Stimulated activated memory B cell treated with anti-CD40 and anti-IgM and Interleukin-4, amounts not matched to agents 10 μg/mL and 1 μg/mL and 100 μg/mL, for 72 hours (primary cell): ENCODE data around the gene PPEF2.
"Not testable (repeated sequence)": the region's sequence is repeated elsewhere in the genome, so short reads cannot be mapped to it uniquely, and the experiment has no call there.

ENCODE experiments used
- ATAC-seq: fragments of 150-1000 bp; cut with Tn5 transposase; 2 replicates; pipeline ENCODE4 v1.10.0; 2021
- H3K27ac Mint-ChIP-seq: one replicate; pipeline ENCODE4 v1.8.0; 2022; ENCODE audit warnings: mild to moderate bottlenecking, mixed read lengths
- H3K27me3 Mint-ChIP-seq: one replicate; pipeline ENCODE4 v1.8.0; 2022; ENCODE audit warnings: mixed read lengths
- H3K36me3 Mint-ChIP-seq: one replicate; pipeline ENCODE4 v1.8.0; 2022; ENCODE audit warnings: mixed read lengths
- H3K4me1 Mint-ChIP-seq: one replicate; pipeline ENCODE4 v1.8.0; 2022; ENCODE audit warnings: mixed read lengths
- H3K4me3 Mint-ChIP-seq: one replicate; pipeline ENCODE4 v1.8.0; 2022; ENCODE audit warnings: mild to moderate bottlenecking, moderate library complexity, mixed read lengths
- H3K9me3 Mint-ChIP-seq: one replicate; pipeline ENCODE4 v1.8.0; 2022; ENCODE audit warnings: mixed read lengths

PPEF2 gene

DNA sequence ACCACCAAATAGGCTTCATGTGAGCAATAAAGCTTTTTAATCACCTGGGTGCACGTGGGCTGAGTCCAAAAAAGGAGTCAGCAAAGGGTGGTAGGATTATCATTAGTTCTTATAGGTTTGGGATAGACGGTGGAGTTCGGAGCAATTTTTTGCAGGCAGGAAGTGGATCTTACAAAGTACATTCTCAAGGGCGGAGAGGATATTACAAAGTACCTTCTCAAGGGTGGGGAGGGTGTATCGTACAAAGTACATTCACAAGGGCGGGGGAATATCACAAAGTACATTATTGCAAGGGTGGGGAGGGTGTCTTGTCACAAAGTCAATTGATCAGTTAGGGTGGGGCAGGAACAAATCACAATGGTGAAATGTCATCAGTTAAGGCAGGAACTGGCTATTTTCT is 8.6 kb upstream of the PPEF2 start:
- not testable (repeated sequence) for H3K4me3 Mint-ChIP-seq

DNA sequence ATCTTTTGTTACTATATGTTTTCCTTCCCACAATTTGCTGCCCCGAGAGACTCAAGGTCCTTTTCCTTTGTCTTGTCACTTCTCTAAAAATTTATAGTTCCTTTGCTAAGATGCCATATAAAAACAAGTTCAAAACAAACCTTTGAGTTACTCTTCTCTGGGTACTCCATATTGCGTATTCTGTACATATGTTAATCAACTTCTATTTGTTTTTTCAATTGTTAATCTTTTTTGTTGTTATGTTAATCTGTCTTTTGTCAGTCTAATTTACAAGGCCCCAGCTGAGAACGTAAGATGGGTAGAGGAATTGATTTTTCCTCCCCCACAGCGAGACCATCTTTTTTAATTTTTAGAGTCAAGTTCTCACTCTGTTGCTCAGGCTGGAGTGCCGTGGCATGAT is 7.2 kb upstream of the PPEF2 start:
- ATAC-seq: no peak
- Mint-ChIP-seq H3K36me3 (peaks cover 31% of the 10 kb centered on the region), H3K27ac (no peak overlapping the region), H3K4me1 (peaks cover 7% of the 10 kb centered on the region), H3K9me3 (peaks cover 3% of the 10 kb centered on the region), H3K27me3 (no peaks in the 10 kb centered on the region), H3K4me3 (no peak overlapping the region)

More for the DNA sequence above, 8.6 kb upstream of the PPEF2 start:
- not testable (repeated sequence) for H3K9me3 Mint-ChIP-seq, H3K27ac Mint-ChIP-seq, ATAC-seq, H3K27me3 Mint-ChIP-seq, H3K4me1 Mint-ChIP-seq
- H3K36me3 Mint-ChIP-seq: peaks cover 31% of the 10 kb centered on the region

DNA sequence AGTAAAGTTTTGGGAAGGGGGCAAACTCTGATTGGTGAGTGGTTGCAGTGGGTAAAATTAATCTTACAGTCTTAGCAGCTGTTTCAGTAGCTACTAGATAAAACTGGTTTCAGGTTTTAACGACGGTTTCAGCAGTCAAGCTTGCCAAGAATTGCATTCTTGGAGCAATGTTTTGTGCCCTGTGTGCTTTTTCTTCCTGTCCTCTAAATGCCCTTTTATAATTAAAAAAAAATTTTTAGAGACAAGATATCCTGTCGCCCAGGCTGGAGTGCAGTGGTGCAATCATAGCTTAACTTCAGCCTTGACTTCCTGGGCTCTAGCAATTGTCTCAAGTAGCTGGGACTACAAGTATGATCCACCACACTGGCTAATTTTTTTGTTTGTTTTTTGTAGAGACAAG is 6.3 kb upstream of the PPEF2 start:
- H3K4me3 Mint-ChIP-seq: no peak overlapping the region
- H3K27me3 Mint-ChIP-seq: no peaks in the 10 kb centered on the region
- no peak for ATAC-seq
- H3K36me3 Mint-ChIP-seq: peaks cover 25% of the 10 kb centered on the region
- H3K4me1 Mint-ChIP-seq: peaks cover 7% of the 10 kb centered on the region
- no peak overlapping the region for H3K27ac Mint-ChIP-seq
- H3K9me3 Mint-ChIP-seq: peaks cover 3% of the 10 kb centered on the region

DNA sequence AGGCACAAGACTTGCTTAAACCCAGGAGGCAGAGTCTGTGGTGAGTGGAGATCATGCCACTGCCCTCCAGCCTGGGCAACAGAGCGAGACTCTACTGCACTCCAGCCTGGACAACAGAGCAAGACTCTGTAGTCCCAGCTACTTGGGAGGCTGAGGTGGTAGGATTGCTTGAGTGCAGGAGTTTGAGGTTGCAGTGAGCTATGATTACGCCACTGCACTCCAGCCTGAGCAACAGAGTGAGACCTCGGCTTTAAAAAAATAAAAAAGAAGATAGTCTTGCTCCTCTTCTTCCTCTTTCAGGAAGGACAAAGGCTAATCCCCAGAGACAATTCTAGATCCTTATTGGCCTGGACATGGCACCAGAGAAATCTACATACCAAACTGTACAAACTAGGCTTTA is 5.7 kb upstream of the PPEF2 start:
- Mint-ChIP-seq H3K27ac (no peak overlapping the region), H3K4me1 (peaks cover 7% of the 10 kb centered on the region), H3K27me3 (no peaks in the 10 kb centered on the region), H3K9me3 (peaks cover 3% of the 10 kb centered on the region), H3K36me3 (peaks cover 19% of the 10 kb centered on the region), H3K4me3 (no peak overlapping the region)
- no peak for ATAC-seq

DNA sequence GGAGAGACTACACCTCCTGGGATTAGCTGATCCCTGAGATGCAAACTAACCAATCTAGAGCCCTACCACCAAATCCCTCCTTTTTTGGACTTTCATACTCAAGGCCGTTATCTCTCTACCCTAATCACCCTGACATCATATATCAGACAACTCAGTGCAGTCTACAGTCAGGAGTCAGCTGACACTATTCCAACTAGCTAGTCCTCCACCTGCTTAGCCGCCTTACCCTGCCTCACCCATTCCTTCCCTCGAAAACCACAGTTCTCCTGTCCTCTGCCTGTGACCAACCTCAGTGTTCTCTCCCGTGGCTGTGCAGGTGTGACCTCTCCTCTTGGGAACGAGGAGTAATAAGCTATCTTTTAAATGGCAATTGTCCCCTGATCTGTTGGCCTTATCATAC is 1.8 kb upstream of the PPEF2 start:
- H3K4me3 Mint-ChIP-seq: no peak overlapping the region
- H3K9me3 Mint-ChIP-seq: no peaks in the 10 kb centered on the region
- H3K4me1 Mint-ChIP-seq: peaks cover 23% of the 10 kb centered on the region

DNA sequence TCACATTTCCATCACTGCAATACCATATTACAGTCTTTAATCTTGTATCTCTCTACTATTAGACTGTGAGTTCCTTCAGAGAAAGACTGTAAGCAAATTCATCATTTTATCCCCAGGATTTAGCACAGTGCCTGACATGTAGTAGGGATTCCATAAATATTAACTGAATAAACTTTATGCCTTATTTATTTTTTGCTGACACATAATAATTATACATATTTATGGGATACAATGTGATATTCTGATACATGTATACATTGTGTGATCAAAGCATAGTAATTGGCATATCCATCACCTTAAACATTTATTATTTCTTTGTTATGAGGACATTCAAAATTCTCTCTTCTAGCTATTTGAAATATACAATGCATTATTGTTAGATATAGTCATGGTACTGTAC is 3.7 kb downstream of the PPEF2 start:
- H3K9me3 Mint-ChIP-seq: peaks cover 3% of the 10 kb centered on the region
- no peak overlapping the region for H3K27ac Mint-ChIP-seq
- ATAC-seq: no peak
- no peaks in the 10 kb centered on the region for H3K36me3 Mint-ChIP-seq
- peaks cover 16% of the 10 kb centered on the region for H3K4me1 Mint-ChIP-seq
- no peak overlapping the region for H3K4me3 Mint-ChIP-seq
- no peaks in the 10 kb centered on the region for H3K27me3 Mint-ChIP-seq

More for the DNA sequence above, 1.8 kb upstream of the PPEF2 start:
- H3K27ac Mint-ChIP-seq: no peak overlapping the region
- ATAC-seq: no peak
- no peaks in the 10 kb centered on the region for H3K36me3 Mint-ChIP-seq
- no peaks in the 10 kb centered on the region for H3K27me3 Mint-ChIP-seq

DNA sequence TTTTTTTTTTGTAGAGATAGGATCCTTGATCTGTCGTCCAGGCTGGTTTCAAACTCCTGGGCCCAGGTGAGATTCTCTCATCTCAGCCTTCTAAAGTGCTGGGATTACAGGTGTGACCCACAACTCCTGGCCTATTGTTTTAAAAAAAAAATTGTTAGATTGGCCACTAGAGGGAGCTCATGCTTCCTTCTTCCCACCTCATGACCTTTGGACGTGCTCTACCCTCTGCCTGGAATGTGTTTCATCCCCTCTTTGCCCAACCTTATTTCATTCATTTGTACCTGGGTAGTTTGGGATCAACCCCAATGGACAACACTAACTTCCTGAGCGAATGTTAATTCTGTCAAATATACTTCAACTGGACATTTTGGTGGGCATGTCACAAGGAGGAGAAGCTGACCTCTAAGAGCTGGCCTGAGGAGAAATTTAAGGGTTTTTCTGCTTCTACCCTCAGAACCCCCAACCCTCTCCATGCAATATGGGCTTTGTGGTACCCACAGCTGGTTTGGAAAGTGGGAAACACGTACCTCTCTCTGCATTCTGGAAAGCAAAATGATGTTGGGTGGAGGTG is 6.4 kb downstream of the PPEF2 start:
- no peaks in the 10 kb centered on the region for H3K27me3 Mint-ChIP-seq
- H3K4me1 Mint-ChIP-seq: no peaks in the 10 kb centered on the region
- no peak for ATAC-seq
- peaks cover 3% of the 10 kb centered on the region for H3K9me3 Mint-ChIP-seq
- H3K36me3 Mint-ChIP-seq: no peaks in the 10 kb centered on the region
- H3K4me3 Mint-ChIP-seq: no peak overlapping the region
- H3K27ac Mint-ChIP-seq: no peak overlapping the region

DNA sequence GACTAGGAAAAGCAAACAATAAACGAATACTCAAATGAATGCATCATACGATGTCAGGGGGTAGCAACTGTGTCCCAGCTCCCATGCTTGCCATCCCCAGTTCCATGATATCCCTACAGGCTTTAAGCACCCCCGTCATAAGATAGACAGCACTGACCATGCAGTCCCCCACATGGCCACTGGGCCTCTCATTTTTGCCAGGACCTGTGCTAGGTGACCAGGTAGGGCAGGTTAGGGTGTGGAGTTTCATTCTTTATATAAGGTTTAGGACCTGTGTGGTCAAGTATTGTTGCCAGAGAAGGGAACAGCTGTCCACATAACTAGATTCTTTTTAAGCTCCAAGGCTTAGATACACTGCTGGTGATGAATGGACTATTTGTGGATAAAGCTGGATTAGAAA is 9.7 kb downstream of the PPEF2 start:
- H3K9me3 Mint-ChIP-seq: no peaks in the 10 kb centered on the region
- peaks cover 15% of the 10 kb centered on the region for H3K27me3 Mint-ChIP-seq
- no peak overlapping the region for H3K4me3 Mint-ChIP-seq
- no peaks in the 10 kb centered on the region for H3K4me1 Mint-ChIP-seq
- no peak overlapping the region for H3K27ac Mint-ChIP-seq
- no peak for ATAC-seq
- H3K36me3 Mint-ChIP-seq: no peaks in the 10 kb centered on the region

DNA sequence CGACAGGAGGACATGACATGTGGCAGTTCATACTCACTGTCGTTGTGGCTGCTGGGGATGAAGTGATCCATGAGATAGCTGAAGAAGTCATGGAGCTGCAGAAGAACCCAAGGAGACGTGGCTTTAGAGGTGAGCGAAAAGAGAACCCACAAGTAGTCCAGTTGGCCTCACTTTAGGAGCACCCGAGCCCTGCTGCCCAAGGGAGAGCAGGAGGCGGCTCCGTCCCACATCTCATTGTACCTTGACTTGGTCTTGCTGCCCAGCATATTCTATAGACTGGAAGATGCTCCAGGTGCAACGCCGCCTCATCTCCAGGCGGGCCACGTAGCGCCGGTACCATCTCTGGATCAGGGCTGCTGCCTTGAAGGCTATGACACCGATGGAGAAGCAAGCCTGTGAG is 10.6 kb downstream of the PPEF2 start:
- Mint-ChIP-seq H3K4me3 (no peak overlapping the region), H3K36me3 (no peaks in the 10 kb centered on the region), H3K27ac (no peak overlapping the region), H3K4me1 (no peaks in the 10 kb centered on the region), H3K9me3 (no peaks in the 10 kb centered on the region), H3K27me3 (peaks cover 15% of the 10 kb centered on the region)
- ATAC-seq: no peak

DNA sequence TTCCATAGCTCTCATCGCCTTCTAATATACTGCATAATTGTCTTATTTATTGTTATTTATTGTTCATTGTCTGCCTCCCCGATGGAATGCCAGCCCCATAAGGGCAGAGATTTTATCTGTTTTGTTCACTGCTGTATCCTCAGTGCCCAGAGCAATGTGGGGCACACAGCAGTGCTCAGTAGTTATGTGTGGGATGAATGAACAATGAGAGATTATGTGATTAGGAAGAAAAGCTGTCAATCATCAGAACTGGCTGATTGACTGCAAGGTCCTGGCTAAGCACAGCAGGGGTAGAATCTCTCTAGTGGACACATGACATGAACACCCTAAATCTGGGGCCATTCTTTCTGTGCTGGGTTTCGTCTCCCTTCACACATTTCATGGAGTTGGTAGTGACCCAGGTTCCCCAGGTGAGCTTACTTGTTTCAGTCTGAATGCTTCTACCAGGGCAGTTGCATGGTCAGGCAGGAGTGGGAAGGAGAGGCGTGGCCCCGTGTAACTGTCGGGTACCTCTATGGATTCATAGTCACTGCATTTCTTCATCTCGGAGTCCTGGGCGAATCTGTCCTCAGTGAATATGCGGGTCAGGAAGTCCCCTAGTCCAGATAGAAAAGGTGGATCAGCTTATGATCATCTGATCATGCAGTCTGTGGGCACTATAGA is 12.6 kb downstream of the PPEF2 start:
- ATAC-seq: no peak
- no peaks in the 10 kb centered on the region for H3K9me3 Mint-ChIP-seq
- no peak overlapping the region for H3K4me3 Mint-ChIP-seq
- H3K36me3 Mint-ChIP-seq: no peaks in the 10 kb centered on the region
- peaks cover 15% of the 10 kb centered on the region for H3K27me3 Mint-ChIP-seq
- H3K27ac Mint-ChIP-seq: no peak overlapping the region
- no peaks in the 10 kb centered on the region for H3K4me1 Mint-ChIP-seq

DNA sequence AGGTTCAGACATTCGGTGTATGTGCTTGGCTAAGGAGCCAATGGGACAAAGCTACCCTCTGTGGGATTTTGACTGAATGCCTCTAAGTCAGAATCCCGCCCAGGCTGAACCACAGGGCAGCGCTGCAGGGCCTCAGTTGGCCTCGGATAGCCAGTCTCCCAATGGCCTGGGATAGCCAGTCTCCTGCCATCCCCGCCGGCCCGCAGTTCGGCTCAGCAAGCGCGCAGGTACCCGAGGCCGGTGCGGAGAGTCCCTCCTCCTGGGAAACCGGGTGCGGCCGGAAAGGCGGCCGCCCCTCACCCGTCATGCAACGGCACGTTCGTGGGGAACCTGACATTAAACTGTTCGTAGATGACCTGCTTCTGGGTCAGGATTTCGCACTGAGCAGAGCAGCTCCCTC is 16.1 kb downstream of the PPEF2 start:
- H3K27ac Mint-ChIP-seq: no peak overlapping the region

DNA sequence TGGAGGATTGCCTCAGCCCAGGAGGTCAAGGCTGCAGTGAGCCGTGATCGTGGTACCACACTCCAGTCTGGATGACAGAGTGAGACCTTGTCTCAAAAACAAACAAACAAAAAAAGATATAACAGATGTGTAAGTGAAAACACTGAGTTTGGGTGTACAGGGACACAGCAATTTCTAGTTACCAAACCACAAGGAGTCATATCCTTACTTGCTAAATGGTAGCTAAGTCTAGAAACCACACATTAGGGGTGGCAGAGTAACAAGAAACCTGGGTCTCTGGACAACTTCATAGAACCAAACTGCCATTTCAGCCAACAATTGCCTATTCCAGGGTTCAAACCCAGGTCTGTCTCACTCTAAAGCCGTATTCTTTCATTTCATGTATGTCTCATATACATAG is 20.8 kb downstream of the PPEF2 start:
- Mint-ChIP-seq H3K4me3 (no peak overlapping the region), H3K9me3 (no peaks in the 10 kb centered on the region), H3K4me1 (no peaks in the 10 kb centered on the region), H3K27me3 (peaks cover 8% of the 10 kb centered on the region), H3K36me3 (no peaks in the 10 kb centered on the region), H3K27ac (no peak overlapping the region)
- ATAC-seq: no peak

More for the DNA sequence above, 16.1 kb downstream of the PPEF2 start:
- peaks cover 15% of the 10 kb centered on the region for H3K27me3 Mint-ChIP-seq
- no peaks in the 10 kb centered on the region for H3K9me3 Mint-ChIP-seq
- no peak overlapping the region for H3K4me3 Mint-ChIP-seq
- H3K36me3 Mint-ChIP-seq: no peaks in the 10 kb centered on the region
- H3K4me1 Mint-ChIP-seq: no peaks in the 10 kb centered on the region
- ATAC-seq: no peak

DNA sequence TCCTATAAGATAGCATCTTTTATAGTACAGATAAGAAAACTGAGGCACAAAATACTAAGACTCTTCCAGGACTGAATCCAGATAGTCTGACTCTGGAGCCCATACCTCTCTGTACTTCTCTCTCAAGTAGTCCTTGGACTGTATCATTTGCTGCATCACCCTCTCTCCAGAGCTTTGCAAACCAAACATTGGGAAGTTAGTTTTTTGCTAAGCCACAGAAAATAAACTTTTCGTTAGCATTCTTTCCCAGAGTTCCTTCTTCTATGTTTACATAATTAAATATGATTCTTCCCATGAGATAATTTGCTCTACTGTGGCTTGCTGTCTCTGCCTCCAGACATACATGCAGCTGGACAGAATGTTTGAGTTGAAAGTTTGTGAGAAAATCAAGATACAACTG is 22.0 kb downstream of the PPEF2 start:
- no peaks in the 10 kb centered on the region for H3K9me3 Mint-ChIP-seq
- H3K27me3 Mint-ChIP-seq: peaks cover 9% of the 10 kb centered on the region
- H3K36me3 Mint-ChIP-seq: no peaks in the 10 kb centered on the region
- no peaks in the 10 kb centered on the region for H3K4me1 Mint-ChIP-seq
- ATAC-seq: no peak
- H3K27ac Mint-ChIP-seq: no peak overlapping the region
- H3K4me3 Mint-ChIP-seq: no peak overlapping the region

DNA sequence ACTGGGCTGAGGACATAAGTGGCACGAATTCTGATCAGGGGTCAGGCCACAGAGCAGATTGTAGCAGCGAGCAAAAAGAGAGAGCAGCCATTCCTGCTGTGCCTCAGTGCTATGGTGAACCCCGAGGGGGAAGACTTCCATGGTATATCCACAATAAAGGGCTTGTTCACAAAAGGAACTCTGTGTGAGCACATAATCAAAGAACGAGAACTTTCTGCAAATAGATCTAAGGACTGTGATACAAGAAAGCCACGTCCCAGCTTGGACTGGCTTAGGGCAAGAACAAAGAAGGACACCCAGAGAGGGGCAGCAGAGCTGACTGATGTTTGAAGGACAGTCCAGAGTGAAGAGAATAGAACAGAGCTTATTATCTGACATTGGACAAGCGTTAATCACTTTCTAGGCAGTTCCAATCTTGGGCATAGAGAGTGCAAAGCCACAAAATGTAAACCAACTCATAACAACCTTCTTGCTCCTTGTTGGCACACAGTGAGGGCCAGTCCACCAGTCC is 24.0 kb downstream of the PPEF2 start:
- no peak overlapping the region for H3K27ac Mint-ChIP-seq
- no peaks in the 10 kb centered on the region for H3K4me1 Mint-ChIP-seq
- peaks cover 9% of the 10 kb centered on the region for H3K27me3 Mint-ChIP-seq
- H3K9me3 Mint-ChIP-seq: no peaks in the 10 kb centered on the region
- H3K4me3 Mint-ChIP-seq: no peak overlapping the region
- peak; percentile 36 for ATAC-seq
- no peaks in the 10 kb centered on the region for H3K36me3 Mint-ChIP-seq

DNA sequence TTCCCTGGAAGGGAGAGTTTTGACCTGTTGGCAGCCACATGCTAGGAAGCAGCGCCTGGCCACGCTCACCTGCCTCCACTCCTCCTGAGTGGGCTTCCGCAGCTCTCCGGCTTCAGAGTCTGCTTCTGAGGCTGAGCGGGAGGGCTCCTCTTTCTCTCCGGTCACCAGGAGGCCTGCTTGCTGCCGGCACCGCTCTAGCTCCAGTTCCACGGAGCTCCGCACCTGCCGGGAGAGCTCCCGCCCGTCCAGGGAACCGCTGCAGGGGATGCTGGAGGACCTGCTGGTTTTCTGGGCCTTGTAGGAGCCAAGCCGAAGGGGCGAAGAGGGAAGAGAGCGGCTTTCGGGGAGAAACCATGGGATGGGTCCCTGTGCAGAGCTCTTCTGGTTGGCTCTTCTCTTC is 26.0 kb downstream of the PPEF2 start:
- no peaks in the 10 kb centered on the region for H3K4me1 Mint-ChIP-seq
- H3K36me3 Mint-ChIP-seq: no peaks in the 10 kb centered on the region
- H3K27me3 Mint-ChIP-seq: peaks cover 9% of the 10 kb centered on the region
- ATAC-seq: no peak
- H3K4me3 Mint-ChIP-seq: no peak overlapping the region
- H3K9me3 Mint-ChIP-seq: no peaks in the 10 kb centered on the region
- no peak overlapping the region for H3K27ac Mint-ChIP-seq

DNA sequence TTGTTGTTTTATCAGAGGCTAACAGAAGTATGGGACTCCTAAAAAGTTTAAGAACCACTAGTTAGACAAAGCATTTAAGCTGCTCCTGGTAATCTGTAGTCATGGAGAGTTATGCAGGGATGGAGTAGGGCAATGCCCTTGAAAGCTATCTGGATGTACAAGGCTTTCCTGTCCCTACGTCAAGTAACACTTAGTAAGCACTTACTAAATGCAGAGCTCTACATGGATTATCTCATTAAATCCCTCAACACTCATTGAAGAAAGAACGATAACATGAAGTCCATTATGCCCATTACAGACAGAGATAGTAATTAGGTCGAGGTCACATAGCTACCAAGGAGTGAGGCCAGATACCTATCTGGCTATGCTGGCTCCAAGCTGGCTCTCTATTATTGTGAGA is 33.2 kb downstream of the PPEF2 start:
- no peaks in the 10 kb centered on the region for H3K4me1 Mint-ChIP-seq
- H3K4me3 Mint-ChIP-seq: no peak overlapping the region
- H3K36me3 Mint-ChIP-seq: no peaks in the 10 kb centered on the region
- no peak overlapping the region for H3K27ac Mint-ChIP-seq
- H3K9me3 Mint-ChIP-seq: no peaks in the 10 kb centered on the region
- no peak for ATAC-seq
- H3K27me3 Mint-ChIP-seq: no peaks in the 10 kb centered on the region
